ENCODE data around the gene SMO.

DNA sequence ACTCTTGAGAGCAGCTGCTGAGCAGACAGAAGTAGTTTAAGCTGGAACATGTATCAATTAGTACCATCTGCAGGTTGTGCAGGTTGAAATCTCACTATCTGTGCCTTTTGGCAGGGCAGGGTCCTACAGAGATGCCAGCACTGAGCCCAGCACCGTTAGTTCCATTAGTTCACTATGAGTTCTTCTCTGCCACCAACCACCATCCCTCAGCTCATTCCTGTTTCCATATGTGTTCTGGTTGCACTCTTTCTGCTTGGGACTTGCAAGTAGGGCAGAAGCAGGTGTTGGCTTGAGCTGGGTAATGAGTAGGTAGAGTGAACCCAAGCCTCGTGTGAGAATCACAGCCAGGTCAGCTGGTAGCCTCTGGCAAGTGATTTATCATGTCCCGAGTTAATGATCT is 2.8 kb downstream of the SMO start:
- TF ChIP-seq, protein P1, sequence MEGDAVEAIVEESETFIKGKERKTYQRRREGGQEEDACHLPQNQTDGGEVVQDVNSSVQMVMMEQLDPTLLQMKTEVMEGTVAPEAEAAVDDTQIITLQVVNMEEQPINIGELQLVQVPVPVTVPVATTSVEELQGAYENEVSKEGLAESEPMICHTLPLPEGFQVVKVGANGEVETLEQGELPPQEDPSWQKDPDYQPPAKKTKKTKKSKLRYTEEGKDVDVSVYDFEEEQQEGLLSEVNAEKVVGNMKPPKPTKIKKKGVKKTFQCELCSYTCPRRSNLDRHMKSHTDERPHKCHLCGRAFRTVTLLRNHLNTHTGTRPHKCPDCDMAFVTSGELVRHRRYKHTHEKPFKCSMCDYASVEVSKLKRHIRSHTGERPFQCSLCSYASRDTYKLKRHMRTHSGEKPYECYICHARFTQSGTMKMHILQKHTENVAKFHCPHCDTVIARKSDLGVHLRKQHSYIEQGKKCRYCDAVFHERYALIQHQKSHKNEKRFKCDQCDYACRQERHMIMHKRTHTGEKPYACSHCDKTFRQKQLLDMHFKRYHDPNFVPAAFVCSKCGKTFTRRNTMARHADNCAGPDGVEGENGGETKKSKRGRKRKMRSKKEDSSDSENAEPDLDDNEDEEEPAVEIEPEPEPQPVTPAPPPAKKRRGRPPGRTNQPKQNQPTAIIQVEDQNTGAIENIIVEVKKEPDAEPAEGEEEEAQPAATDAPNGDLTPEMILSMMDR (IDR thresholded peaks at IDR 0.05) = no peak
- TF ChIP-seq POLR2AphosphoS5 (IDR thresholded peaks at IDR 0.05) = no peak
- TF ChIP-seq POLR2A (IDR thresholded peaks at IDR 0.05) = no peak
